HL-60 (cell line): ENCODE data around the gene CACNA2D1.
"Not testable (repeated sequence)": the region's sequence is repeated elsewhere in the genome, so short reads cannot be mapped to it uniquely, and the experiment has no call there.

ENCODE experiments used
- DNase-seq, 2 experiments: peaks; one replicate each; pipeline ENCODE4 v3.0.0-alpha.2; 2010 to 2020; ENCODE audit warnings: low read depth in 1 of 2, low spot score in 1 of 2
- H3K27ac ChIP-seq: fragments of 250-450 bp; sonication (Bioruptor Pico); replicated peaks from 2 replicates; pipeline ENCODE4 v1.5.1; 2020; ENCODE audit warnings: mild to moderate bottlenecking, moderate library complexity
- H3K27me3 ChIP-seq: fragments of 250-450 bp; sonication (Bioruptor Pico); 2 replicates; pipeline ENCODE4 v1.5.1; 2021; ENCODE audit warnings: mild to moderate bottlenecking, moderate library complexity; ENCODE audit not compliant: insufficient read depth, poor library complexity, severe bottlenecking
- H3K4me3 ChIP-seq: replicated peaks from 2 replicates; pipeline ENCODE4 v1.5.1; 2011; ENCODE audit warnings: mild to moderate bottlenecking, control low read depth, low read length; ENCODE audit not compliant: insufficient read depth
- GABPA ChIP-seq: IDR thresholded peaks from 2 replicates; pipeline ENCODE4 v1.6.1; 2012; ENCODE audit warnings: low read depth
- POLR2AphosphoS5 ChIP-seq: IDR thresholded peaks from 2 replicates; pipeline ENCODE4 v1.6.1; 2012; ENCODE audit warnings: low read depth
- REST ChIP-seq: IDR thresholded peaks from 2 replicates; pipeline ENCODE4 v1.6.1; 2012; ENCODE audit warnings: low read depth; ENCODE audit not compliant: insufficient replicate concordance
- SPI1 ChIP-seq: IDR thresholded peaks from 2 replicates; pipeline ENCODE4 v1.6.1; 2012; ENCODE audit warnings: low read depth, mild to moderate bottlenecking, borderline replicate concordance
- TF ChIP-seq, protein P1 (sequence below): IDR thresholded peaks from one replicate; pipeline ENCODE4 v1.5.1; 2011; ENCODE audit warnings: low read length, control low read depth, inconsistent platforms; ENCODE audit not compliant: insufficient read depth

The CACNA2D1 gene

DNA sequence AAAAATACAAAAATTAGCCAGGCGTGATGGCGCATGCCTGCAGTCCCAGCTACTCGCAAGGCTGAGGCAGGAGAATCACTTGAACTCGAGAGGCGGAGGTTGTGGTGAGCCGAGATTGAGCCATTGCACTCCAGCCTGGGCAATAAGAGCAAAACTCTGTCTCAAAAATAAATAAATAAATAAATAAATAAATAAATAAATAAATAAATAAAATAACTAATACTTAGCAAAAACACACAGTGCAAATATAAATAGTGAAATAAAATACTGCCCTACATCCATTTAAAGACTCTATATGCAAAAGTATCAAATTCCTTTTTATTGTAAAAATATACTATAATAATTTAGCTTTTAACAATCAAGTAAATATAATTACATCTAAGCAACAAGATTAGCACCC lies 57.0 kb downstream of the CACNA2D1 start:
- H3K27ac ChIP-seq, H3K27me3 ChIP-seq, DNase-seq, H3K4me3 ChIP-seq: not testable (repeated sequence)

DNA sequence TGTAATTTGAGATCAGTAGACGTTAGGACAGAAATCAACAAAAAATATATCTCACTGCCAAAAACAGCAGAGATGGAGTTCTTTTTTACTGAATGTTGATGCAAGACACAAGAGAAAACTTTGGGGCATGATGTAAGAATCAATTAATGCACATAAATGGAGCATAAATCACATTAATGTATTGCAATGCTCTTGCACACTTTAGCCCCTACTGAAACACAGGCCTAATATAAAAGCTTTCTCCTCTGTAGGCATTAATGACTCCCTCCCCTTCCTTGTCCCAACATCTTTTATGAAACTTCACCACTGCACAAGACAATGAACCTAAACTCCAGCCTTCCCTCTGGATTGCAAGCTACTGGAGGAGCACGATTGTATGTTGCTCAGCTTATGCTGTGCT lies 58.8 kb downstream of the CACNA2D1 start:
- no peak for DNase-seq
- TF ChIP-seq SPI1 (no peak), REST (no peak), GABPA (no peak), POLR2AphosphoS5 (no peak)
- TF ChIP-seq, protein P1, sequence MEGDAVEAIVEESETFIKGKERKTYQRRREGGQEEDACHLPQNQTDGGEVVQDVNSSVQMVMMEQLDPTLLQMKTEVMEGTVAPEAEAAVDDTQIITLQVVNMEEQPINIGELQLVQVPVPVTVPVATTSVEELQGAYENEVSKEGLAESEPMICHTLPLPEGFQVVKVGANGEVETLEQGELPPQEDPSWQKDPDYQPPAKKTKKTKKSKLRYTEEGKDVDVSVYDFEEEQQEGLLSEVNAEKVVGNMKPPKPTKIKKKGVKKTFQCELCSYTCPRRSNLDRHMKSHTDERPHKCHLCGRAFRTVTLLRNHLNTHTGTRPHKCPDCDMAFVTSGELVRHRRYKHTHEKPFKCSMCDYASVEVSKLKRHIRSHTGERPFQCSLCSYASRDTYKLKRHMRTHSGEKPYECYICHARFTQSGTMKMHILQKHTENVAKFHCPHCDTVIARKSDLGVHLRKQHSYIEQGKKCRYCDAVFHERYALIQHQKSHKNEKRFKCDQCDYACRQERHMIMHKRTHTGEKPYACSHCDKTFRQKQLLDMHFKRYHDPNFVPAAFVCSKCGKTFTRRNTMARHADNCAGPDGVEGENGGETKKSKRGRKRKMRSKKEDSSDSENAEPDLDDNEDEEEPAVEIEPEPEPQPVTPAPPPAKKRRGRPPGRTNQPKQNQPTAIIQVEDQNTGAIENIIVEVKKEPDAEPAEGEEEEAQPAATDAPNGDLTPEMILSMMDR, result no peak

GRCh38 chr7:82384051-82384464 lies 59.5 kb downstream of the CACNA2D1 start:
- no peak overlapping the region for H3K4me3 ChIP-seq
- no peak overlapping the region for H3K27ac ChIP-seq
- no peaks in the 10 kb centered on the region for H3K27me3 ChIP-seq
- no peak for TF ChIP-seq SPI1
- TF ChIP-seq, protein P1, result no peak
- no peak for TF ChIP-seq REST
- TF ChIP-seq GABPA, result no peak
- no peak for TF ChIP-seq POLR2AphosphoS5
- no peak for DNase-seq

More for the DNA sequence above, 58.8 kb downstream of the CACNA2D1 start:
- Histone ChIP-seq H3K27me3 (no peaks in the 10 kb centered on the region), H3K4me3 (no peak overlapping the region), H3K27ac (no peak overlapping the region)

- no peak overlapping the region for H3K27ac ChIP-seq
- H3K27me3 ChIP-seq, result no peaks in the 10 kb centered on the region
- no peak for DNase-seq
- H3K4me3 ChIP-seq, result no peak overlapping the region
- TF ChIP-seq GABPA (no peak), REST (no peak), POLR2AphosphoS5 (no peak), SPI1 (no peak)
- TF ChIP-seq, protein P1, result no peak
Observed at GRCh38 chr7:82382276-82382675, 61.3 kb downstream of the CACNA2D1 start.
